Measurements from ENCODE around the gene LUZP2.

Gene LUZP2

GRCh38 chr11:24760681-24761080, 263.8 kb downstream of the LUZP2 start:
- Histone ChIP-seq H3K9me3 (ENCODE audit: severe bottlenecking) (no peaks in the 10 kb centered on the region), H3K36me3 (no peaks in the 10 kb centered on the region), H3K27me3 (ENCODE audit: insufficient read depth, low read depth, severe bottlenecking) (no peaks in the 10 kb centered on the region), H3K4me3 (ENCODE audit: low read depth, low read length) (no peak overlapping the region), H3K27ac (no peak overlapping the region)
- TF ChIP-seq CTCF (IDR thresholded peaks at IDR 0.05; ENCODE audit: low read depth, low read length) = no peak
- no peak for DNase-seq

- Histone ChIP-seq H3K27ac (no peak overlapping the region), H3K36me3 (no peaks in the 10 kb centered on the region), H3K9me3 (ENCODE audit: severe bottlenecking) (no peaks in the 10 kb centered on the region), H3K4me3 (ENCODE audit: low read depth, low read length) (no peak overlapping the region), H3K27me3 (ENCODE audit: insufficient read depth, low read depth, severe bottlenecking) (no peaks in the 10 kb centered on the region)
- DNase-seq = no peak
- no peak for TF ChIP-seq CTCF (IDR thresholded peaks at IDR 0.05; ENCODE audit: low read depth, low read length)
These were observed 265.2 kb downstream of the LUZP2 start for GRCh38 chr11:24762076-24762475.

GRCh38 chr11:24767411-24767810, 270.6 kb downstream of the LUZP2 start:
- Histone ChIP-seq H3K27me3 (ENCODE audit: insufficient read depth, low read depth, severe bottlenecking) (no peaks in the 10 kb centered on the region), H3K27ac (no peak overlapping the region), H3K36me3 (no peaks in the 10 kb centered on the region), H3K4me3 (ENCODE audit: low read depth, low read length) (no peak overlapping the region), H3K9me3 (ENCODE audit: severe bottlenecking) (no peaks in the 10 kb centered on the region)
- TF ChIP-seq CTCF (IDR thresholded peaks at IDR 0.05; ENCODE audit: low read depth, low read length) = no peak
- no peak for DNase-seq

- Histone ChIP-seq H3K27ac (no peak overlapping the region), H3K4me3 (ENCODE audit: low read depth, low read length) (no peak overlapping the region), H3K9me3 (ENCODE audit: severe bottlenecking) (no peaks in the 10 kb centered on the region), H3K36me3 (no peaks in the 10 kb centered on the region), H3K27me3 (ENCODE audit: insufficient read depth, low read depth, severe bottlenecking) (no peaks in the 10 kb centered on the region)
- no peak for TF ChIP-seq CTCF (IDR thresholded peaks at IDR 0.05; ENCODE audit: low read depth, low read length)
- no peak for DNase-seq
These were observed 276.5 kb downstream of the LUZP2 start for GRCh38 chr11:24773322-24773721.

- Histone ChIP-seq H3K36me3 (no peaks in the 10 kb centered on the region), H3K4me3 (ENCODE audit: low read depth, low read length) (no peak overlapping the region), H3K9me3 (ENCODE audit: severe bottlenecking) (no peaks in the 10 kb centered on the region), H3K27me3 (ENCODE audit: insufficient read depth, low read depth, severe bottlenecking) (no peaks in the 10 kb centered on the region), H3K27ac (no peak overlapping the region)
- peak; percentile 22; the same call in 1 of the 2 replicates for TF ChIP-seq CTCF (IDR thresholded peaks at IDR 0.05; ENCODE audit: low read depth, low read length)
- DNase-seq = no peak
These were observed 282.9 kb downstream of the LUZP2 start for GRCh38 chr11:24779791-24780190.

- no peak for TF ChIP-seq CTCF (IDR thresholded peaks at IDR 0.05; ENCODE audit: low read depth, low read length)
- no peak for DNase-seq
- no peaks in the 10 kb centered on the region for H3K36me3 ChIP-seq
These were observed 284.4 kb downstream of the LUZP2 start for GRCh38 chr11:24781288-24781687.

More at GRCh38 chr11:24781288-24781687, 284.4 kb downstream of the LUZP2 start:
- Histone ChIP-seq H3K9me3 (ENCODE audit: severe bottlenecking) (no peaks in the 10 kb centered on the region), H3K27me3 (ENCODE audit: insufficient read depth, low read depth, severe bottlenecking) (no peaks in the 10 kb centered on the region), H3K4me3 (ENCODE audit: low read depth, low read length) (no peak overlapping the region), H3K27ac (no peak overlapping the region)
